NK-92 (cell line): ENCODE results near the gene LEFTY1.

Experiments
- DNase-seq: peaks from one replicate; lab custom pipeline; 2025; ENCODE audit not compliant: unreplicated experiment; lab: John Stamatoyannopoulos, UW

Gene LEFTY1

DNA sequence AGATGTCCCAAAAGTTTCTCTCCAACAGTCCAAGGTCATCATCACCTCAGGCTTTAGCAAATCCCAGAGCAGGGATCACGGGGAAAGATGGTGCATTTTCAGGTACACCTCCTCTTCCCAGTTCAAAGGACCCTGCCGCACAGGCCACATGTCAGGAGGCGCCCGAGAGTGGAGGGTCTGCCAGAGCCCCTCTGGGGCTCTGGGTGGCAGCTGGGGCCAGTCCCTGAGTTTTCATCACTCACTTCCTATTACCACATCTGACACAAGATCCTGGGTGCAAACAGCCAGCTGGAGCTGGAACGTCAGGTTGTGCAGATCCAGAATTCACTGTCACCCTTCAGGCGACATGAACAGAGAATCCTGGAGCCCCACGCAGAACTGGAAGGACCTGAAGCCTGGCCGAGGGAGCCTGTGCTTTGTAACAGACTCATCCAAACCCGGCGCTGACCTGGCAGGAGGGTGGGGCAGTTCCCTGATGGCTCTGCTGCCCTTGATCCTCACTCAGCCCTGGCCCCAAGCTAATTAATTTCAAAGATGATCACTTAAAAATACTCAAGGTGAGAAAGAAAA, 15.6 kb downstream of the LEFTY1 start:
- no peak for DNase-seq

DNA sequence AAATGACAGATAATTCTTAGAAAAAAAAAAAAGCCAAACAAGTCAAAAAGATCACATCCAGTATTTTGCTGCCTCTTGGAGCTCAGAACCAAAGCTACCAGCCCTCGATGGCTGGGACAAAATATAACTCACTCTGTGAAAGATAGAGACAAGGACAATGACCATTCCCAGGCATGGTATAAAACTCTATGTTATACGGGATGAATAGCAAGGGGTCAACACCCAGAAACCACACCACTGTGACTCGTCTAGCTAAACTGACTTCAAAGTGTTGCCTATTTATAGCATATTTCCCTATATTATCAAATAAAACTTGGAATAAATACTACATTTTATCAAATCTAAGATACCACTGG, 16.9 kb downstream of the LEFTY1 start:
- no peak for DNase-seq

GRCh38 chr1:225871359-225872074, 17.4 kb downstream of the LEFTY1 start:
- DNase-seq: no peak

- no peak for DNase-seq
These were observed 18.0 kb downstream of the LEFTY1 start for GRCh38 chr1:225870911-225871310.

GRCh38 chr1:225868631-225869330, 20.2 kb downstream of the LEFTY1 start:
- no peak for DNase-seq

DNA sequence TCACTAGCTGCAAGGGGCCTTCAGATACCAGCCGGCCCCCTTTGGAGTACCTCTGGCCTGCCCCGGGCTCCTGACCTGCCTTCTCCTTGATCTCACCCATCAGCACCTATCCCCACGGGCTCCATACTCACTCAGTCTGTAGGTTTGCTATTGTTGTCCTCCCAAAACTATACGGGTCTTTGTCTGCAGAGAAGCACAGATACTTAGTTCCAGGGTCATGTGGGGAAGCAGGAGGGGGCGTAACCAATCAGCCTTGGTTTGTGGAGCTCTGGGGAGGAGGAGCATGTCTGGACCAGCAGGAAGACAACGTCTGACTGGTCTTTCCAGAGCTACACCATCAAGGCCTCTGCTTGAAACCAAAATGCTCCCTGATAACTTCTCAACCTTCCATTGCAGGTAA, 22.0 kb downstream of the LEFTY1 start:
- DNase-seq: no peak

GRCh38 chr1:225866061-225866837, 22.7 kb downstream of the LEFTY1 start:
- no peak for DNase-seq

GRCh38 chr1:225865514-225865913, 23.4 kb downstream of the LEFTY1 start:
- no peak for DNase-seq

GRCh38 chr1:225863167-225863566, 25.8 kb downstream of the LEFTY1 start:
- DNase-seq: no peak

GRCh38 chr1:225862581-225862950, 26.4 kb downstream of the LEFTY1 start:
- no peak for DNase-seq

- no peak for DNase-seq
These were observed 26.9 kb downstream of the LEFTY1 start for GRCh38 chr1:225861834-225862580.

- DNase-seq: no peak
These were observed 28.0 kb downstream of the LEFTY1 start for GRCh38 chr1:225860876-225861441.

DNA sequence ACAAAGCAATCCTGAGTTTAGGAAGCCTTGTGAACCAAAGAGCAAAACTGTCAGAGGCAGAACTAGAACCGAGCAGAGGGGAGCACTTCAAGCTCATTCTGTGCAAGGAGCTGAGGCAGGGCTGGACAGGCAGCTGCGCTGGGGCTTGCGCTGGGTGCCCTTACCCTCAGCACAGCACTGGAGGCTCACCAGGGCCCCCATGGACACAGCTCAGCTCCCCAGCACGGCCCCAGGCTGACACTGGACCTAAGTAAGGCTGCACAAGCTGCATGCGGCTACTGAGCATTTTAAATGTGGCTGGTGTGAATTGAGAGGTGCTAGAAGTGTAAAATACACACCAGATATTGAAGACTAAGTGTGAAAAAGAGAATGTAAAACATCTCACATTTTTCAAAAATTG, 28.8 kb downstream of the LEFTY1 start:
- DNase-seq: no peak

- no peak for DNase-seq
These were observed 29.8 kb downstream of the LEFTY1 start for GRCh38 chr1:225859151-225859550.

DNA sequence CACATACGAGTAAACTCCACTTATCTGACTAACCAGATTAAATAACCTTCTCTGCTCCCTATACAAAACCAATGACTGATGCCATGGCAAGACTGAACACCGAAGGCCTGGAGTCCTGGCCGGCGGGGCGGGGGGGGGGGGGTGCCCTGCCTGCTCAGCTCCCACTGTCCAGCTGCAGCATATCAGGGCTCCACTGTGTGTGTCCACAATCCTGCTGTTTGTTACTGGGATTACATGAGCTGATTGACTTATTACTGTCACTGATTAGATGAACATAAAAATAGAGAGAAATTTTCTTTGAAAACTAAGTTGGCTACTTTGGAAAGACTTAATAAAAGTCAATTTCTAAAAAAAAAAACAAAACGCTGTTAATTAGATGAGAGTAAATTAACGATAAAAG, 31.7 kb downstream of the LEFTY1 start:
- no peak for DNase-seq

DNA sequence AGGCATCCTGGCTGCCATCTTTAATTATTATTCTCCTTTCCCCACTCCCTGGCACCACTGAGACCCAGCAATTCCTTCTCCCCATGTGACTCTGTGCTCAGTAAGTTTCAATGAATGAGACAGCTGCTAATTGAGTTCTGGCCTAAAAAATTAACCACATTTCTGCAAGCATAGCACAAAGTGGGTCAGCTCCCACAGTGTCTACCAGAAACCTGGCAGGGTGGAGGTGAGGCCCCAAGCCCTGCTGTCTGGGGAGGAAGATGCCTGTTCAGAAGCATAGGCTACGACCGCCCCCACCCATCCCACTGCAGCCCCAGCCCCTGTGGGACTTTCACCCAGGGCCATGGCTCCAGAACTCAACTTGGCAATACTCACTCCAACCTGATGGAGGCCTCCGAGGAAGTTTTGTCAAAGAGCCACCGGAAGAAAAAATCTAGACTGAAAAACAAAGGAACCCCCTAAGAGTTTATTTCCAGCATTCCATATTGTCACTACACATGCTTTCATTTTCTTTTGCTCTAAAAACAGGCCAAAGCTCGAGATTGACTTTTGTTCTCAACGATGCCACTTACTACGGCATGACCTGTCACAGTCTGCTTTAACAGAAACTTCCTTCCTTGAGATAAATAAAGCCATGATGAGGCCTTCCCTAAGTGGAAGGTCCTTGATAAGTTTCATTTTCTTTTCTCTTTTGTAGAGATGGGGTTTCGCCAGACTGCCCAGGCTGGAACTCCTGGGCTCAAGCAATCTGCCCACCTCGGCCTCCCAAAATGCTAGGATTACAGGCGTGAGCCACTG, 33.2 kb downstream of the LEFTY1 start:
- no peak for DNase-seq

GRCh38 chr1:225853441-225853840, 35.5 kb downstream of the LEFTY1 start:
- no peak for DNase-seq

DNA sequence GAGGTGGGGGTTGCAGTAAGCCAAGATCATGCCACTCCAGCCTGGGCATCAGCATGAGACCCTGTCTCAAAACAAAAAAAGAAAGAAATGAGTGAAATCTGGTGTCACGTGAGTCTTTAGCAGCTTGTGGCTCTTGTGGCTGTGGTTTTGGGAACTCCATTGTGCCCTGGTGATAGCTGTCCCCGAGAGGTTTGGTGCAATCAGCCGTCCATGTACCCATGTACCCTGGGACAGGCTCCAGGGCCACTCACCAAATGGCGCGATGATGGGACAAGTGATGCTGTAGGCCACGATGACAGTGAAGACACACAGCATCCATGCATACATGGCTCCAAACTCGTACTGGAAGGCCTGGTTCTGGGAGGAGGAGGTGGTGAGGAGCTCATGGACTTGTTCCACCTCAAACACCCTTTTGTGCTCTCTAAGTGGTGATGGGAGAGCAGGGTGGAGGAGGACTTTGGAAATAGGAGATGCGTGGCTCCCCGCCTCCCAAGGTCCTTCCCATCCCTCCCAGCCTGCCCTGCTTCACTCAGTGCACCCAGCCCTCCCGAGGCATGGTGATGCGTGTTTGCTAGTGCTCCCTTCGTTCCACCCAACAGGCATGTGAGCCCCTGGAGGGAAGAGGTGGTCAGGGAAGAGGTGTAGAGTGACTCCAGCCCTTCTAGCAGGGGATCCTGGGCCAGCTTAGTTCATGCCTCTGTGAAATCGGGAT, 36.4 kb downstream of the LEFTY1 start:
- DNase-seq: no peak

DNA sequence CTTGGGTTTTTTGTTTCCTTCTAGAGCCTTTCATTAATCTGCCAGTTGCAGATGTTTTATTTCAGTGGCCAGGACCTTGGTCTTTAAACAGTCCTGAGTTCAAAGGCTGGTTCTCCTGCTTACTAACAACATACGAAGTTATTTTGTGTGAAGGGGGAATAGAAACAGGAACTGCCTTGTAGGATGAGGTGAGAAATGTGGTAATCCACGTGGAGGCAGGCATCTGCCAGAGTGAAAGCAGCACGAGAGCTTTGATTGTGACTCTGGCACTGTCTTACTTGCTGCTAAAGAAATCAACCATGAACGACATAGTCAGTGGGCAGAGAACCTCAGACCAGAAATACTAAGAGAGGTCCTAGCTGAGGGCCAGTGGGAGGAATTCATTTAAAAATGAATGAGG, 37.1 kb downstream of the LEFTY1 start:
- DNase-seq: no peak
